ENCODE results near the gene RHOB. TPM values are rescaled to one million over a fixed set of nuclear protein-coding genes. Genes with fewer than 3 reads are reported as not detected.
A peak's percentile ranks its signal among the peaks of the same experiment; 100 is the strongest.

RHOB gene
- total RNA-seq, 1 experiment from 2014 or later = 28.1 TPM

GRCh38 chr2:20400306-20400705, 46.6 kb upstream of the RHOB start:
- no peaks in the 10 kb centered on the region for H3K36me3 Mint-ChIP-seq (ENCODE audit: insufficient read depth, unreplicated experiment)
- CTCF ChIA-PET = interaction anchor here (0.7 to 17.8 kb wide), 12 partner anchors 10 to 250 kb away, joined by 3 to 275 read pairs (median 9); partner anchors contain the start of gene HS1BP3
- H3K9me3 Mint-ChIP-seq (ENCODE audit: unreplicated experiment) = no peaks in the 10 kb centered on the region
- POLR2A ChIA-PET = interaction anchor here (0.5 to 1.3 kb wide), 2 partner anchors 36 to 251 kb away, joined by 3 read pairs; partner anchors contain the start of gene HS1BP3
- peaks cover 25% of the 10 kb centered on the region for H3K4me1 Mint-ChIP-seq (ENCODE audit: insufficient read depth, unreplicated experiment)
- BruUV-seq (replicated peaks) = no TSS peak
- no peak for DNase-seq (ENCODE audit: unreplicated experiment)
- no peak for TF ChIP-seq CTCF (IDR thresholded peaks at IDR 0.05; ENCODE audit: unreplicated experiment)
- no peaks in the 10 kb centered on the region for H3K27me3 Mint-ChIP-seq (ENCODE audit: insufficient read depth, unreplicated experiment)
- no peak overlapping the region for H3K4me3 Mint-ChIP-seq (ENCODE audit: unreplicated experiment)
- intact Hi-C loops (cut with micrococcal nuclease) = loop anchor here (2.0 kb wide), 1 partner anchor 22 kb away; no protein-coding TSS in a partner anchor
- peak overlapping the region; percentile 69 for H3K27ac Mint-ChIP-seq (ENCODE audit: low read depth, unreplicated experiment)

- Mint-ChIP-seq H3K36me3 (ENCODE audit: insufficient read depth, unreplicated experiment) (no peaks in the 10 kb centered on the region), H3K27me3 (ENCODE audit: insufficient read depth, unreplicated experiment) (no peaks in the 10 kb centered on the region), H3K9me3 (ENCODE audit: unreplicated experiment) (no peaks in the 10 kb centered on the region), H3K27ac (ENCODE audit: low read depth, unreplicated experiment) (peak overlapping the region; percentile 69), H3K4me3 (ENCODE audit: unreplicated experiment) (no peak overlapping the region), H3K4me1 (ENCODE audit: insufficient read depth, unreplicated experiment) (peaks cover 25% of the 10 kb centered on the region)
- peak; percentile 59 for DNase-seq (ENCODE audit: unreplicated experiment)
- BruUV-seq (replicated peaks) = no TSS peak
- TF ChIP-seq CTCF (IDR thresholded peaks at IDR 0.05; ENCODE audit: unreplicated experiment) = no peak
- ChIA-PET POLR2A (interaction anchor here (0.6 to 1.3 kb wide), 3 partner anchors 11 to 38 kb away, joined by 3 read pairs; no protein-coding TSS in a partner anchor), CTCF (interaction anchor here (0.7 to 17.8 kb wide), 11 partner anchors 9 to 249 kb away, joined by 3 to 275 read pairs (median 12); partner anchors contain the start of gene HS1BP3)
- intact Hi-C loops (cut with micrococcal nuclease) = loop anchor here (2.0 kb wide), 1 partner anchor 22 kb away; no protein-coding TSS in a partner anchor
These were observed 45.9 kb upstream of the RHOB start for GRCh38 chr2:20400787-20401488.

- H3K27me3 Mint-ChIP-seq (ENCODE audit: insufficient read depth, unreplicated experiment) = no peaks in the 10 kb centered on the region
- no peaks in the 10 kb centered on the region for H3K9me3 Mint-ChIP-seq (ENCODE audit: unreplicated experiment)
- intact Hi-C loops (cut with micrococcal nuclease) = loop anchor here (2.0 kb wide), 1 partner anchor 21 kb away; no protein-coding TSS in a partner anchor
- no peak for TF ChIP-seq CTCF (IDR thresholded peaks at IDR 0.05; ENCODE audit: unreplicated experiment)
- CTCF ChIA-PET = interaction anchor here (1.8 to 17.8 kb wide), 5 partner anchors 9 to 249 kb away, joined by 5 to 275 read pairs (median 61); partner anchors contain the start of gene HS1BP3
- no peak overlapping the region for H3K4me3 Mint-ChIP-seq (ENCODE audit: unreplicated experiment)
- peak overlapping the region; percentile 69 for H3K27ac Mint-ChIP-seq (ENCODE audit: low read depth, unreplicated experiment)
- POLR2A ChIA-PET = interaction anchor here (0.6 to 2.9 kb wide), 3 partner anchors 10 to 38 kb away, joined by 3 to 14 read pairs (median 3); no protein-coding TSS in a partner anchor
- DNase-seq (ENCODE audit: unreplicated experiment) = peak; percentile 68
- BruUV-seq (replicated peaks) = no TSS peak
- no peaks in the 10 kb centered on the region for H3K36me3 Mint-ChIP-seq (ENCODE audit: insufficient read depth, unreplicated experiment)
- H3K4me1 Mint-ChIP-seq (ENCODE audit: insufficient read depth, unreplicated experiment) = peaks cover 25% of the 10 kb centered on the region
These were observed 45.4 kb upstream of the RHOB start for GRCh38 chr2:20401489-20401835.

GRCh38 chr2:20403774-20404312, 43.0 kb upstream of the RHOB start:
- Mint-ChIP-seq H3K27me3 (ENCODE audit: insufficient read depth, unreplicated experiment) (no peaks in the 10 kb centered on the region), H3K36me3 (ENCODE audit: insufficient read depth, unreplicated experiment) (no peaks in the 10 kb centered on the region), H3K4me1 (ENCODE audit: insufficient read depth, unreplicated experiment) (peaks cover 15% of the 10 kb centered on the region), H3K27ac (ENCODE audit: low read depth, unreplicated experiment) (no peak overlapping the region), H3K4me3 (ENCODE audit: unreplicated experiment) (no peak overlapping the region), H3K9me3 (ENCODE audit: unreplicated experiment) (peaks cover 4% of the 10 kb centered on the region)
- intact Hi-C loops (cut with micrococcal nuclease) = no loop called here
- ChIA-PET CTCF (interaction anchor here (0.6 to 17.8 kb wide), 12 partner anchors 8 to 247 kb away, joined by 3 to 275 read pairs (median 5); partner anchors contain the start of gene HS1BP3), POLR2A (interaction anchor here (0.9 to 2.9 kb wide), 3 partner anchors 34 to 175 kb away, joined by 3 to 14 read pairs (median 4); no protein-coding TSS in a partner anchor)
- no peak for TF ChIP-seq CTCF (IDR thresholded peaks at IDR 0.05; ENCODE audit: unreplicated experiment)
- no TSS peak for BruUV-seq (replicated peaks)
- DNase-seq (ENCODE audit: unreplicated experiment) = no peak

Data from MCF 10A (cell line).